Aortic smooth muscle cell (primary cell): ENCODE measurements around the gene CRLF2. TPM values are rescaled to one million over a fixed set of nuclear protein-coding genes. Genes with fewer than 3 reads are reported as not detected.

Experiments used
- total RNA-seq: library from RNA; depleted of rRNA; stranded (reverse); fragments of >200 nt; gene quantifications from 2 replicates; pipeline ENCODE4 v1.2.3, GENCODE V29; 2014

The CRLF2 gene, protein sequence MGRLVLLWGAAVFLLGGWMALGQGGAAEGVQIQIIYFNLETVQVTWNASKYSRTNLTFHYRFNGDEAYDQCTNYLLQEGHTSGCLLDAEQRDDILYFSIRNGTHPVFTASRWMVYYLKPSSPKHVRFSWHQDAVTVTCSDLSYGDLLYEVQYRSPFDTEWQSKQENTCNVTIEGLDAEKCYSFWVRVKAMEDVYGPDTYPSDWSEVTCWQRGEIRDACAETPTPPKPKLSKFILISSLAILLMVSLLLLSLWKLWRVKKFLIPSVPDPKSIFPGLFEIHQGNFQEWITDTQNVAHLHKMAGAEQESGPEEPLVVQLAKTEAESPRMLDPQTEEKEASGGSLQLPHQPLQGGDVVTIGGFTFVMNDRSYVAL
- total RNA-seq, result 0.13 TPM in 1 of 2 replicates, not detected in the other

GRCh38 chrX:1212532-1212931, at the start of gene CRLF2:
CRLF2 (minus strand) TSS chrX:1212649; CDS start chrX:1212634, 15 bp downstream.

Other genes with a start within 250 kb of the CRLF2 start
- gene CSF2RA, start 56.2 kb upstream of the CRLF2 start, total RNA-seq, result not detected in 2 replicates
- gene IL3RA, start 124.1 kb upstream of the CRLF2 start, total RNA-seq, result 0.25 and 0.26 TPM in 2 replicates
- gene SLC25A6, start 179.5 kb upstream of the CRLF2 start, total RNA-seq, result 158 and 168 TPM in 2 replicates
- gene ASMTL, start 240.3 kb upstream of the CRLF2 start, total RNA-seq, result 9.8 and 11.9 TPM in 2 replicates